NCI-H510A treated with DMSO at 0.1 percent for 48 hours (cell line): ENCODE results near the gene CNTN5.

ENCODE experiments used
- DNase-seq: peaks from one replicate; lab custom pipeline; 2025; lab: John Stamatoyannopoulos, UW

The CNTN5 gene

DNA sequence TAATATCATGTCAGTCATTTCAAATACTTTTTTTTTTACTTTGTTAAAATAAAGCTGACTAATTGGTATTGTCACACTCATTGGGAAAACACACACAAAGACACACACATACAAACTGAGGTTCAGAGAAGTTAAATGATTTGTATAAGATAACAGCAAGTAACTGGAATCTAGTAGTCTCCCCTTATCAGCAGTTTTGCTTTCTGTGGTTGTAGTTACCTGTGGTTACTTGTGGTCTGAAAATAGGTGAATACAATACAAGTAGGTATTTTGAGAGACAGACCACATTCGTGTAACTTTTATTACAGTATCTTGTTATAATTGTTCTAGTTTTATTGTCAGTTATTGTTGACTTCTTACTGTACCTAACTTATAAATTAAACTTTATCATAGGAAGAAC, 610.9 kb downstream of the CNTN5 start:
- no peak for DNase-seq

GRCh38 chr11:99632969-99633368, 612.2 kb downstream of the CNTN5 start:
- DNase-seq, result no peak

GRCh38 chr11:99634581-99634980, 613.8 kb downstream of the CNTN5 start:
- DNase-seq, result no peak

GRCh38 chr11:99638073-99638553, 617.4 kb downstream of the CNTN5 start:
- DNase-seq, result no peak

DNA sequence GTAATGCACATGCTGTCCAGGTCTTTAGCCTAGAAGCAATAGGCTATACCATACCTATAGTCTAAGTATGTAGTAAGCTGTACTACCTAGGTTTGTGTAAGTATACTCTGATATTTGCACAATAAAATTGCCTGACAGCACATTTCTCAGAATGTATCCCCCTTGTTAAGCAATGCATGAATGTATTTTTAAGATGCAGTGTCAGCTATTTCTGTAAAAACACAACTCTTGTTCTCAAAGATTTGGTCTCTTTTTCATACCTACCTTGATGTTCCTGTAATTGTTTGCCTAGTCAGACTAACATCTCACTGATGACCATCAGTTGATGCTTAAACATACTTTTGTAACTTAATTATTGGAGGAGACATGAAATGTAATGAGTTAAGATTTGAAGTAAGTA, 619.9 kb downstream of the CNTN5 start:
- no peak for DNase-seq

GRCh38 chr11:99645934-99646333, 625.2 kb downstream of the CNTN5 start:
- no peak for DNase-seq

GRCh38 chr11:99670067-99670676, 649.4 kb downstream of the CNTN5 start:
- no peak for DNase-seq

DNA sequence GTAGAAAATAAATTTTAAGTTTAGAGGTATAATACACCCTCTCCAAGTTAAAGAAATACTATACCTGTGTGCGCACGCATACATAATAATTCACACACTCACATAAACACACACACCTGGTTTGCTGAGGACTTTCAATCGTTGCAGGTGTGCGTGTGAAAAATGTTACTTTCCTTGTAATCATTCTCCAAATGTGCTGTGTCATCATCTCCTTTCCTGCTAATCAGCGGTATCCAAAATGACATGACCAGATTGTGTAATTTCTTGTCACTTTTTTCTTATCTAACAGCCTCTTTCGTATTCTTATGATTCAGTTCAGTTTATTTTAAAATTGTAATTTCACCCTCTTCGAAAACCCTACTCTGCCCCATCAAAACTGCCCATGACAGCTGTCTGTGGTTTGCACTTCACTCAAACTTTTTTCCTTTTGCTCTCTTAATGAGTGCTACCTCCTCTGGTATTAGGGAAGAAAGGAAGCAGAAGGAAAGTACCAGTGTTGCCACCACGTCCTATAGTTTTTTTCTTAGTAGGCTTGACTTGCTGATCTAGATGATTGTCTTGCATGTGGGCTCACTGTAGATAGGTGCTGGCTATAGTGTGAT, 651.2 kb downstream of the CNTN5 start:
- DNase-seq, result no peak

GRCh38 chr11:99676292-99676691, 655.5 kb downstream of the CNTN5 start:
- DNase-seq, result no peak

DNA sequence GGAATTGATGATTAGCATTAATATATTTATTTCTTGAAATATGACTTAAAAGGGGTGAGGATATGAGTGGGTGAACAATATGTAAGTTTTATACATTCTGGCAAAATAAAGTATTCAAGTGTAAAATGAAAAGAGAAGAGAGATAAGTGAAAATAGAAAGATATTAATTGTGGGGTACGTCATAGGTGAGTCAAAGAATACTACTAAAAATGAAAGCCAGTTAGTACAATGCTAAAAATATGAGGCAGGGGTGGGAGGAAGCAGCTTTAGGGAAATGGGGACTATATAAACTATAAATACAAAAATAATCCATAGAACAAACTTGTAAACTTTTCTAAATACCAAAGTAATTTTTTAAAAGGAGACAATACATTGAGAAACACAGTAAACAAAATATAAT, 661.4 kb downstream of the CNTN5 start:
- no peak for DNase-seq

GRCh38 chr11:99682646-99683045, 661.9 kb downstream of the CNTN5 start:
- DNase-seq, result no peak

DNA sequence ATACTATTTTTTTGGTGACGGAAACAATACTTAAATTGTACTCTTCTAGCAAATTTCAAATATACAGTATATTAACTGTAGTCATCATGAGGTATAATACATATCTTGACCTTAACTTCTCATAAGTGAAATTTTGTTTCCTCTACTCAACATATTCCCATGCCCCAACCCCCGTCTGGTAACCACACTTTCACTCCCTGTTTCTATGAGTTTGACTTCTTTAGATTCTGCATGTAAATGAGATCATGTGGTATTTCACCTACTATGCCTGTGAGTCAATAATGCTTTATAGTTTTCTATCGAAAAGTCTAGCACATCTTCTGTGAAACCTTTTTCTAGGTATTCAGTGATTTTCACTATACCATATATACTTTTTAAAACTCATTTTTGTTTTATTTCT, 663.2 kb downstream of the CNTN5 start:
- DNase-seq, result no peak

- DNase-seq, result no peak
Observed at GRCh38 chr11:99686838-99687237, 666.1 kb downstream of the CNTN5 start.

DNA sequence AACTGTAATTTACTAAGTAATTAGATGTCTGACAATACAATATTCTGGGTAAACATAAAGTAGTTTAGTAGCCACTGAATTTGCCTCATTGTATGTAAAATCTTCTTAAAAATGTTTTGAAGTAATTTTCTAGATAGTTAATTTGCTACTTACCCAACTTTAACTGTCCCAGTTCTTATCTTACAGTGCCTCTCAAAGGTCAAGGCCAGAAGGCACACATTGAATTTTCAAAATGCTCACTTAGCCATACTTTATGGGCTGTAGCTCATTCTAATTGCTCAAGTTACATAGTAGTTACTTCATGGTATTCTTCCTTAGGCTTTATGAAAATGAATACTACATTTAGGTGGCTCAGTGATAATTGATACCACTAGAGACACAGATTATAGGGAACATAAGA, 666.6 kb downstream of the CNTN5 start:
- no peak for DNase-seq

- DNase-seq, result no peak
Observed at GRCh38 chr11:99693941-99694492, 673.3 kb downstream of the CNTN5 start.

GRCh38 chr11:99695106-99695505, 674.4 kb downstream of the CNTN5 start:
- DNase-seq, result no peak

DNA sequence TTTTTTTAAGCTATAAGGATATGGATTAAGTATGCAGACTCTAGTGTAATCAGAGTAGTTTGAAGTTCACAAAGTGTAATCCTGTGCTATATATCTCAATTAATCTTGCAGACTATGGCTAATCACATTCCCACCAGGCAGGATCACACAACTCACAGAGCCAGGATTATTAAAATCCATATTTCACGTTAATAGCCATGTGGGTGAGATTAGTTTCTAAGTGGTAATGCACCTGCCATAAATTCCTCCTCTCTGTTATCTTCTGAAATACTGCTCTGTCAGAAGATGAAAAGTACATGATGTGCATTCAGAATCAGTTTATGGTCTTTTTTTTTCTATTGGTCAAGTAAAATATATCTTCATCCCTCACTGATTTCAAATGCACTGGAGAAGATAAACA, 686.1 kb downstream of the CNTN5 start:
- DNase-seq, result no peak

GRCh38 chr11:99708928-99709672, 688.4 kb downstream of the CNTN5 start:
- DNase-seq, result no peak

DNA sequence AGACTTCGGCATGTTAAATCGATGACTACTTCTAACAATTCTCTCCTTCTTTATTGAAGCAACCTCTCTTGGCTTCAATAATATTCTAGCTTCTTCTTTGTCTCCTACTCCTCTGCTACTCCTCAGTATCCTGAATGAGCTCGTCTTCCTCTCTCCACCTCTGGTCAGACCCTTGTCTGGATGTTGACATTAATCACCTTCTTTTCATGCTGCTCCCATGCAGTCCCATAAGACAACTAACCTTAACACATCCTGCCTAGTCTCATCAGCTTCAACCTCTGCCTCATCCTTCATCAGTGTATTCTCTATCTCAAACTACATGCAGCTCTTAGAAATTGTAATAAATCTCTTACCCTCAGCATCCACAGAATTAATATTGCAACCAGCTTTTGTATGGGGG, 695.6 kb downstream of the CNTN5 start:
- no peak for DNase-seq

DNA sequence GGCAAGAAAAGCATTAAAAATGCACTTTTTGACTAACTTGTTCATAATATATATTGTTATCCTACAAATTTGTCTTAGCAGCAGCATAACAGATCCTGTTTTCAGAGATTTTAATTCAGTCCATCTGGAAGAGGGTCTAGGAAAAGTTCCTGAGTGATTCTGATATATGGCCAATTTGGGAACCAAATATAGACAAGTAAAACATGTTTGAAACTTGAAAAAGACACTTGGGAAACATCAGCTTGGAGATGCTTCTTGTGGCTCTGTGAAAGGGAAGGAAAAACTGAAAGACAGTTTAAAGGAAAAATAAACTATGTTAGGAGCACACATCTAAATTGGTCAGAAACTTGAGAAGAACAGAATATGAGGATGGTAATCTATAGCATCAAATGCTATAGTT, 697.5 kb downstream of the CNTN5 start:
- no peak for DNase-seq

DNA sequence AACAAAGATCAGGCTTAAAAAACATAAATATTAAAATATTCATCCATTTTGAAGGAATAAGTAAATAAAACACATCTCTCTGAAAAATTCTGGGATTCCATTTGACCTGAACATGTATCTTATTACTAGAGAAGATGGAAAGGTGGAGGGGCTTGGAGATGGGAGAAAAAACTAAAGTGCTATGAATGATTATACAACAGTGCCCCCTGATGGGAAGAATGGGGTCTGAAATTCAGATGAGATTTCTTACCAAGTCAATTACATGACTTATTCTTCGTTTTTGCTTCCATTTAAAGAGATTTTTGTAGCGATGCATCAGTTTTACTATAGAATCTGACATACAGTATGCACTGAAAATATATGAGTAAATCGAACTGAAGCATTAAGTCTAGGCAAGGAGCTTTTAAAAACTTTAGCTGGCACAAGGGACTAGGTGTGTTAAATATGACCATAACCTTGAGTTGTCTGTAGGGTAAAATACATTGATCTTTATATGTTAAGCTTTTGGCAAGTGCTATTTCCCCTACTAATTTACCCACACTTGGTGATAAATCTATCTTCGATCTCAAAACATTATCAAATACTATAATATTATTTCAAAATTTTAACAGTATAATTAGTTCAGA, 718.8 kb downstream of the CNTN5 start:
- DNase-seq, result peak; percentile 2

DNA sequence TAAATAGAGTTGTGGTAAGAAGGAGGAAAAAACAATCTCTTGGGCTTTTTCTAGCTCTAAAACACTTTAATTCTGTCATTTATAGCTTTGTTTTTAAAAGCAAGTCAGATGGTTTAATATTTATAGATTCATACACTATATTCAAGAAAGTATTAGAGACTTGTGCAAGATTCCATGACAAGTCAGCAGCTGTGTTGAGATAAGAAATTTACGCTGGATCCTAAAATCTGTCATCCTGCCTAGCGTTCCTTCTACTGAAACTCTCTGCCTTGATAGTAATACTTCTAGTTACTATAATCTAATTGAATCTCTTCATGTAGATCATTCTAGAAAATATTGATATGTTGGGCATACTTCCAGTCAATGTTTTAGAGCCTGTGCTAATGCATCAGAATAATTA, 721.8 kb downstream of the CNTN5 start:
- DNase-seq, result no peak

- no peak for DNase-seq
Observed at GRCh38 chr11:99759787-99760186, 739.0 kb downstream of the CNTN5 start.
